SW 1271 (cell line): ENCODE data around the gene APOL4.
A peak's percentile ranks its signal among the peaks of the same experiment; 100 is the strongest.
"Not testable (repeated sequence)": the region's sequence is repeated elsewhere in the genome, so short reads cannot be mapped to it uniquely, and the experiment has no call there.

Experiments used
- DNase-seq, 2 experiments: peaks; one replicate each; lab custom pipeline; 2025; lab: John Stamatoyannopoulos, UW

Gene APOL4

GRCh38 chr22:36201630-36202319 is at the start of gene APOL4:
APOL4 (minus strand) TSS chr22:36201809; CDS start chr22:36201734, 75 bp downstream.
- DNase-seq = no peak

DNA sequence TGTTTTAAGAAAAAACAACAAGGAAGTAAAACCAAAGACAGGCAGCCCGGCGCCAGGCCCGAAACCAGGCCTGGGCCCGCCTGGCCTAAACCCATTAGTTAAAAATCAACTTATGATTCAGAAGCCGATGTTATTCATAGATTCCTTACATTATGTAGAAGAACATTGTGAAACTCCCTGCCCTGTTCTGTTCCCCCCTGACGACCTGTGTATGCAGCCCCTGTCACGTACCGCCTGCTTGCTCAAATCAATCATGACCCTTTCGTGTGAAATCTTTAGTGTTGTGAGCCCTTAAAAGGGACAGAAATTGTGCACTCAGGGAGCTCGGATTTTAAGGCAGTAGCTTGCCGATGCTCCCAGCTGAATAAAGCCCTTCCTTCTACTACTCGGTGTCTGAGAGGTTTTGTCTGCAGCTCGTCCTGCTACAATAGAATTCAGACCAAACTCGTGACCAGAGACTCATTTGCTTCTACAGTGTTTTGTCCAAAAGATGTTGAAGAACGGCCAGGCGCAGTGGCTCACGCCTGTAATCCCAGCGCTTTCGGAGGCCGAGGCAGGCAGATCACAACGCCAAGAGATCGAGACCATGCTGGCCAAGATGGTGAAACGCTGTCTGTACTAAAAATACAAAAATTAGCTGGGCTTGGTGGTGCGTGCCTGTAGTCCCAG is 48.8 kb upstream of the APOL4 start:
- not testable (repeated sequence) for DNase-seq

- DNase-seq = no peak
Measured at GRCh38 chr22:36249160-36249559, 47.6 kb upstream of the APOL4 start.

DNA sequence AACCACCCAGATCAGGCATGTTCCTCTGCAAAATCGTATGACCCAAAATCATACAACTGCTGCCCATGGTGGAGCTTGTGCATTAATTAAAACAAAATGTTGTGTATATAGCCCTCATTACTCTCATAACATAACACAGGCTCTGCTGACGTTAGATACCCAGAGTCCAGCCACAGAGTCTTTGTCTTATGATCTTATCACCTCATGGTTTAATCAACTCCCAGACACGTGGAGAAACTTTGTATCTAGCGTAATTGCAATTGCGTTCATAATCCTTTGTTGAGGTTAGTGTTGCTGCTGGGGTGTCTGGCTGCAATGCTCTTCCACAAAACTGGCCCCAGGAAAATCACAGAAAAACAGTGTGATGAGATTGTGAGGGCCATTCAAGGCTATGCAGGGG is 46.3 kb upstream of the APOL4 start:
- no peak for DNase-seq

DNA sequence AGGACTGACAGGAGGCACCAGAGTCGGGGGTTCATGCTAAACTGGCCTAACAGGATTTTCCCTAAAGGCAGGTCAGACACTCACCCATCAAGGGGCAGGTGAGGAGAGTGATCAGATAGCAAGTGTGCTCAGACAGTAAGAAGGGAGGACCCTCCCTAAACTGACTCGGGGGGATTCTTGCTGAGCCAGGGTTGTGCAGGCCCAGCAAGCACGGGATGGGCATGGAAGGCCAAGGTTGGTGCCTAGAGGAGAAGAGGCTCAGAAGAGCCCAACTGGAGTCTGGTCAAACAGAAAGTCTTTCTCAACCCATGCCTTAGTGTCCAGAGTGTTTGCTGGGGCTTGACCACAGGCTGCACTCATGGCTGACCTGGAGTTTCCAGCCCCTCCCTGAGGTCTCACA is 45.1 kb upstream of the APOL4 start:
- DNase-seq = no peak

DNA sequence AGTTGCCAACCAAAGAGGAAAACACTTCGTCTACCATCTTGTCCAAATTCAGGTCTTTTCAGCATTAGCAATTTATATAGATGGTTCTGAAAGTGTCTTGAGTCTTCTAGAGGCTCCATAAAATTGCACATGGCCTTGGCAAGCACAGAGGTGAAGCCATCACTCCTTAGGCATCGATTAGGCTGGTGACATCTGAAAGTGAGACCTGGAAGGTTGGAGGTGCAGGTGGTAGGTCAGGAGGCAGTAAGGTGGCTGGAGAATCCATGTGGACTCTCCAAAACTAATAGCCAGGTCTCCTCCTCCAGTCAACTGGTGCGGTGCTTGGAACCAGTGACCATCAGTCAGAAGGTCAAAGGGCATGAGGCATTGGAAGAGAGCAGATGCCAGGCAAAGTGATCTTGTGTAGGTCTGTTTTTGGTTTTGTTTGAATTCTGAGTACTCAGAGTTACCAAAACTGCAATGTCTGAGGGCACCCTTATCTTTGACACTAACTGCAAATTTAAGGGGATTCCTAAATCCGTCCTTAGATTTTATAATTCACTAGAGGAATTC is 44.3 kb upstream of the APOL4 start:
- no peak for DNase-seq

DNA sequence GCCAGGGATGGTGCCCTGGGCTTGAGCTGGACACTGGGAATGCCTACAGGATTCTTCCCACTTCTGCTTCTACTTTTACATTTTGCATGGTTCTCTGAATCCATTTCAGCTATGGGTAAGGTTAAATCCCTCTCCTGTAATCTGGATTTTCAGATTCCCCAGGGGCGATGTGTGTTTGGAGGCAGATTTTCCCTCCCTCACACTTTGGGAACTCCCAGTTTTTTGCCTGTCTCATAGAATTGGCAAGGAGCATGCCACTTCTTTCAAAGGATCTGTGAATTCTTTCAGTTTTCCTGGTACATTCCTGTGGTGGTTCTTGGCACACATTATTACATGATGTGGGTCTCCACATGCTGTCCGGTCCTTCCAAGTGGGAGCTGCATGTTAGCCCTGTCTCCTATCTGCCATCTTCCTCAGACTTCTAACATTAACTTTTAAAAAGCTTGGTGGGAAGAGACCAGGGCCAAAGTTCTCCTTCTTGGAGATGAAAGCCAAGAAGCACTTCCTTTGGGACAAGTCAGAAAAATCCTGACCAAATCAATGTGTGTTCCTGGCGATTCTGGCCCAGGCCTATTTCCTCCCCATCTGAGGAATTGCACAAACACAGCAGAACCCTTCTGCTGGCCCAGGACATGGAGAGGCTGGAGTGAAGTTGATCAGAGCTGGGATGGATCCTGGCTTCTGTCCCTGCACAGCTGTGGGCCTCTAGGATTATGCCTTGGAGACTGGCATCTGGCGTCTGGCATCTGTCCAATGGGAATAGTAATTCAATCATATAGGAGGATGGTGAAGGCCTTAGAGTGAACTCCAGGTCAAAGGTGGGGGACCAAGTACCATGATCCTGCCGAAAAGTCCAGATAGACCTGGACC is 43.1 kb upstream of the APOL4 start:
- no peak for DNase-seq

- no peak for DNase-seq
Measured at GRCh38 chr22:36243986-36244385, 42.4 kb upstream of the APOL4 start.

DNA sequence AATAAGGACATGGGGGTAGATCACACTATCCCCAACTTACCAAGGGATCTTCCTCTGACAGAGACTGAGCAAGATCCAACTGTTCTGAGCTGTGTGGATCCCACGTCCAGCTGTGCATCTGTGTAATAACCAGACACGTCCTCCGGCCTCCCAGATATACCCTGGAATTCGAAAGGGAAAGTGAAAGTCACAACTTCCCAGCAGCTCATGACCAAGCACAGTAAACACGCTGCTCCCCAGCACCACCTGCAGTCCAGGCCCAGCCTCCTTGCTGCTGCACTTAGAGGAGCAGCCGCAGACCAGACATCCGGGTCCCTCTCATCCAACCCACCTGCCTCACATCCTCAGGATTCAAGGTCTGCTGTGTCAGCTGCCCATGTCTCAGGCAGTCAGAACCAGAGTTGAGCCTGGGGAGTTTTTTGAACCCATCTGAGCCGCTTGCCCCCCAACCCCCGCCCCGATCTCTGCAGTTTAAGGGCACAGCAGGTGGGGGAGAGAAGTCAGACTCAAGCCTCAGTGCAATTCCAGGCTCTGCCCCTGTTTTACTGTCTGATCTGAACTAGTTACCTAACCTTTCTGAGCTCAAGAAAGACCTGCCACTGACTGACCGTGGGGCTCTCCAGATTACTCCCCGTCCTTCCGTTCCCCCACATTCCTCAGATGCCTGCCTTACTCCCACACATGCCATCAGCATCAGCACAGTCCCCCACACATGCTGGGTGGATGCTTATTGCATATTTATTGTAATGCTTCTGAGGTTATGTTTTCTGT is 38.0 kb upstream of the APOL4 start, which contains the start of gene APOL2:
Gene APOL2 (minus strand): TSS at position 127 of the 771 bp plus-strand sequence. CDS start 6,365 bp downstream, outside the sequence.
- peak; percentile 69 to 90 for DNase-seq

DNA sequence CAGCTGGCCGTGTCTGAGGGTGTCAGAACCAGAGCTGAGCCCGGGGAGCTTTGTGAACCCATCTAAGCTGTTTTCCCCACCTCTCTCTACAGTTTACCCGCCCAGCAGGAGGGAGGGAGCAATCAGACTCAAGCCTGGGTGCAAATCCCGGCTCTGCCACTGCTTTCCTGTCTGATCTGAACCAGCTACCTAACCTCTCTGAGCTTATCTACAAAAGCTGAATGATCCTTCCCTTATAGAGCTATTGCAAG is 37.5 kb upstream of the APOL4 start:
- no peak for DNase-seq

- DNase-seq = no peak
Measured at GRCh38 chr22:36238373-36239149, 37.0 kb upstream of the APOL4 start.

GRCh38 chr22:36237462-36238372 is 36.1 kb upstream of the APOL4 start:
- no peak for DNase-seq

- no peak for DNase-seq
Measured at GRCh38 chr22:36236388-36237319, 35.0 kb upstream of the APOL4 start.

- DNase-seq = no peak
Measured at GRCh38 chr22:36235585-36235984, 34.0 kb upstream of the APOL4 start.

GRCh38 chr22:36234919-36235318 is 33.3 kb upstream of the APOL4 start:
- DNase-seq = no peak

- no peak for DNase-seq
Measured at GRCh38 chr22:36234213-36234612, 32.6 kb upstream of the APOL4 start.

DNA sequence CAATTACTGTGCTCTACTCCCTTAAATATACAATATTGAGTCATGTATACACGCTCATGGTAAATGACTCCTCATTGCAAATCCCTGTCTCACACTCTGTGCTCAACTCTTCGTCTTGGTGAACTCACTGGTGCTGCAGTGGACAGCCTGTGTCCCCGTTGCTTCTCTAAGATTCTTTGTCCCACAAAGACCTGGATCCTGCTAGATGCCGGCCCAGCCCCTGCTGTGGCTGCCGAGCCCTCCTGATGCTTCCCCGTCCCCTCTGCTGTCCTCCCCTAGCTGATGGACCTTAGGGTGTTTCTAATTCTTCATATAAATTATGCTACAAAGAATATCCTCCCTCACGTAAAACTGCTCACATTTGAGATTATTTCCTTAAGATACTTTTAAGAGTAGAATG is 32.2 kb upstream of the APOL4 start:
- no peak for DNase-seq

- DNase-seq = no peak
Measured at GRCh38 chr22:36232715-36233401, 31.2 kb upstream of the APOL4 start.
